ENCODE results near the gene PHC2.

GRCh38 chr1:33456502-33456886 lies 25.6 kb upstream of the PHC2 start:
- TF ChIP-seq EP300 (IDR thresholded peaks at IDR 0.05; ENCODE audit: borderline replicate concordance) (no peak), REST (IDR thresholded peaks at IDR 0.05; ENCODE audit: low read depth) (no peak), MAX (IDR thresholded peaks at IDR 0.05) (no peak), RAD21 (IDR thresholded peaks at IDR 0.05; ENCODE audit: low read depth) (no peak), TCF12 (IDR thresholded peaks at IDR 0.05; ENCODE audit: low read depth) (no peak), CEBPB (IDR thresholded peaks at IDR 0.05) (no peak), TEAD4 (IDR thresholded peaks at IDR 0.05) (no peak), EGR1 (IDR thresholded peaks at IDR 0.05) (no peak), TAF1 (IDR thresholded peaks at IDR 0.05; ENCODE audit: low read depth) (no peak), ZBTB7A (IDR thresholded peaks at IDR 0.05; ENCODE audit: low read depth) (no peak), FOXM1 (IDR thresholded peaks at IDR 0.05; ENCODE audit: borderline replicate concordance, low read depth) (no peak), YY1 (IDR thresholded peaks at IDR 0.05; ENCODE audit: low read depth) (no peak), CREB1 (IDR thresholded peaks at IDR 0.05; ENCODE audit: low read depth) (no peak), NFIC (IDR thresholded peaks at IDR 0.05) (no peak)
